ENCODE data around the gene VEZF1. TPM values are rescaled to one million over a fixed set of nuclear protein-coding genes. Genes with fewer than 3 reads are reported as not detected.
A peak's percentile ranks its signal among the peaks of the same experiment; 100 is the strongest.

Gene VEZF1
- total and polyA plus RNA-seq, 2 donors (not counting 1 experiment from before 2014, with no cell fraction given): 43.9 to 51.2 TPM

DNA sequence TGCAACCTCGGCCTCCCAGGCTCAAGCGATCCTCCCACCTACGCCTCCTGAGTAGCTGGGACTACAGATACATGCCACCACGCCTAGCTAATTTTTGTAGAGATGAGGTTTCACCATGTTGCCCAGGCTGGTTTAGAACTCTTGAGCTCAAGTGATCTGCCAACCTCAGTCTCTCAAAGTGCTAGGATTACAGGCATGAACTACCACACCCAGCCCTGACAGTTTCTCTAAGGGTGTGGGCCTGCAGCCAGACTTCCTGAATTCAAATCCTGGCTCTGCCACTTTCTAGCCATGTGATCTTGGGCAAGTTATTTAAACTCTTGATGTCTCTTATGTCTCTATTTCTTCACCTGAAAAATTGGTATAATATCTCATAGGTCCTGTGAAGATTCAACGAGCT, 38.4 kb downstream of the VEZF1 start:
- H3K4me3 ChIP-seq (replicated peaks in 1 of 4; ENCODE audit: control extremely low read depth in 1 of 4, insufficient read depth in 1 of 4, low read depth in 3 of 4, low read length in 4 of 4): no peak overlapping the region
- H3K27ac ChIP-seq (ENCODE audit: insufficient read depth, low read length): peak overlapping the region; percentile 90
- H3K36me3 ChIP-seq (ENCODE audit: control insufficient read depth, insufficient read depth, low read length): no peaks in the 10 kb centered on the region
- TF ChIP-seq, protein P1, sequence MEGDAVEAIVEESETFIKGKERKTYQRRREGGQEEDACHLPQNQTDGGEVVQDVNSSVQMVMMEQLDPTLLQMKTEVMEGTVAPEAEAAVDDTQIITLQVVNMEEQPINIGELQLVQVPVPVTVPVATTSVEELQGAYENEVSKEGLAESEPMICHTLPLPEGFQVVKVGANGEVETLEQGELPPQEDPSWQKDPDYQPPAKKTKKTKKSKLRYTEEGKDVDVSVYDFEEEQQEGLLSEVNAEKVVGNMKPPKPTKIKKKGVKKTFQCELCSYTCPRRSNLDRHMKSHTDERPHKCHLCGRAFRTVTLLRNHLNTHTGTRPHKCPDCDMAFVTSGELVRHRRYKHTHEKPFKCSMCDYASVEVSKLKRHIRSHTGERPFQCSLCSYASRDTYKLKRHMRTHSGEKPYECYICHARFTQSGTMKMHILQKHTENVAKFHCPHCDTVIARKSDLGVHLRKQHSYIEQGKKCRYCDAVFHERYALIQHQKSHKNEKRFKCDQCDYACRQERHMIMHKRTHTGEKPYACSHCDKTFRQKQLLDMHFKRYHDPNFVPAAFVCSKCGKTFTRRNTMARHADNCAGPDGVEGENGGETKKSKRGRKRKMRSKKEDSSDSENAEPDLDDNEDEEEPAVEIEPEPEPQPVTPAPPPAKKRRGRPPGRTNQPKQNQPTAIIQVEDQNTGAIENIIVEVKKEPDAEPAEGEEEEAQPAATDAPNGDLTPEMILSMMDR (conservative IDR thresholded peaks at IDR 0.05 in 1 of 2, IDR thresholded peaks at IDR 0.05 in 1 of 2; ENCODE audit: low read depth in 1 of 2, low read length in 2 of 2): no peak
- TF ChIP-seq EZH2 (IDR thresholded peaks at IDR 0.05; ENCODE audit: low read length, missing control alignments): no peak
- H3K27me3 ChIP-seq (ENCODE audit: control insufficient read depth, insufficient read depth, low read length): no peaks in the 10 kb centered on the region
- peaks cover 55% of the 10 kb centered on the region for H3K4me1 ChIP-seq (ENCODE audit: control insufficient read depth, extremely low read depth, insufficient read depth, low read length)
- no peaks in the 10 kb centered on the region for H4K20me1 ChIP-seq (ENCODE audit: control insufficient read depth, extremely low read depth, insufficient read depth, low read length)
- peaks cover 57% of the 10 kb centered on the region for H3K79me2 ChIP-seq (ENCODE audit: control insufficient read depth, insufficient read depth, low read length)
- DNase-seq (ENCODE audit: low read depth in 2 of 2): no peak
- no peak overlapping the region for H3K9ac ChIP-seq (ENCODE audit: insufficient read depth, low read length)
- no peaks in the 10 kb centered on the region for H3K9me3 ChIP-seq (ENCODE audit: control insufficient read depth, insufficient read depth, low read depth, low read length)
- no peak overlapping the region for H2AFZ ChIP-seq (ENCODE audit: low read length)
- no peak overlapping the region for H3K4me2 ChIP-seq (ENCODE audit: extremely low read depth, insufficient read depth, low read length)

DNA sequence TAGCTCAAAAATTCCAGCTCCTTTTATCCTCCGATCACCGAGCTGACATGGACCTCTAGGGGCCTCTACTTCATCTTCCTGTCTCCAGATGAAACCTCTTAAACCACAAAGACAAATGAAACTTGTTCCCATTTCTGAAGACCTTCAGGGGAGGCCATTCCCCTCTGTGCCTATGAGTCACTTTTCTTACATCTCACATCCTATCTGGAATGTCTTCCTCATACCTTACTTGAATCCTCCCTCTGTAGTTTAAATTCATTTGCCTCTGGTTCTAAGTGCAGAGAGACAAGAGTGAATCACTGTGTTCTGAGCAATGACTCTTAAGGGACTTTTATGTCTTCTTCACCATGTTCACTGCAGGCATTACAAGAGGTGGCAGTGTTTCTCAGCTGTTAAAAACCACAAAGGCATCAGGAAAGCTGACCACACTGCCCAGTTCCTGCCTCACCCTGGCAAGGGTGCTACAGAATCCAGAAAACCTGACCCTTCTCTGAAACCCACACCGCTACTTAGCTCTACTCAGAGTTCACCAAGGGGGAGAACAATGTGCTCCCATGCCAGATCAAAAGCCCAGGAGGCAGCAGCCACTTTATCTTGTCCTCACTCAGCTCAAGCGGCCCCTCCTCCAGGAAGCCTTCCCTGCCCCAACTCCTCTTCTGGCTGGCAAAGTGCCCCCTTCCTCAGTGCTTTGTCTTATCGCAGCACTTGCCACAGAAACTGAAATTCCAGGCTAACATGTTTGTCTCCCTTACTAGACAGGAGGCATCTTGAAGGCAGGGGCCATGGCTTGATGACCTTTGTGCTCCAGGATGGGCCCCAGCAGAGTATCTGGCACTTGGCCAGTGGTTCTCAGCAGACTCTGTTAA, 39.3 kb downstream of the VEZF1 start:
- TF ChIP-seq, protein P1 (conservative IDR thresholded peaks at IDR 0.05 in 1 of 2, IDR thresholded peaks at IDR 0.05 in 1 of 2; ENCODE audit: low read depth in 1 of 2, low read length in 2 of 2): no peak
- TF ChIP-seq EZH2 (IDR thresholded peaks at IDR 0.05; ENCODE audit: low read length, missing control alignments): no peak
- no peak overlapping the region for H3K9ac ChIP-seq (ENCODE audit: insufficient read depth, low read length)

DNA sequence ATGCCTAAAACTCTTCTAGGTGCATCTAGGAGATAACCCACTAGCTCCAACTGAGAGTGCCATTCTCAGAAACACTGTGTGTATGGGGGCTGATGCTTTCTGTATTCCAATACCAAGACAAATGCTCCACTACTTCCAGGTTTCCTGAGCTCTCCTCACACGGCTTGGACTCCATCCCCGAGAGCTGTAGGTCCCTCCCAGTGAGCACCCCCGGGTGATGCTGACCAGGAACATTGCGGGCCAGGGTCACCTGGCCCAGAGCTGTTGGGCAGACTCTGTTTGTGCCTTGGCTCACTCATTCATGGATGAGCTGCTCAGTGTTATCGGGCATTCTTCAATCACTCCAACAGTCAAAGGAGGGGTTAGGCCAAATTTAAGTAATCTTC, 39.9 kb downstream of the VEZF1 start:
- Histone ChIP-seq H3K79me2 (ENCODE audit: control insufficient read depth, insufficient read depth, low read length) (peaks cover 53% of the 10 kb centered on the region), H3K27me3 (ENCODE audit: control insufficient read depth, insufficient read depth, low read length) (no peaks in the 10 kb centered on the region), H3K4me1 (ENCODE audit: control insufficient read depth, extremely low read depth, insufficient read depth, low read length) (peaks cover 48% of the 10 kb centered on the region), H3K9ac (ENCODE audit: insufficient read depth, low read length) (no peak overlapping the region), H3K27ac (ENCODE audit: insufficient read depth, low read length) (peak overlapping the region; percentile 90), H2AFZ (ENCODE audit: low read length) (no peak overlapping the region), H3K36me3 (ENCODE audit: control insufficient read depth, insufficient read depth, low read length) (no peaks in the 10 kb centered on the region), H4K20me1 (ENCODE audit: control insufficient read depth, extremely low read depth, insufficient read depth, low read length) (no peaks in the 10 kb centered on the region), H3K4me3 (replicated peaks in 1 of 4; ENCODE audit: control extremely low read depth in 1 of 4, insufficient read depth in 1 of 4, low read depth in 3 of 4, low read length in 4 of 4) (no peak overlapping the region), H3K9me3 (ENCODE audit: control insufficient read depth, insufficient read depth, low read depth, low read length) (no peaks in the 10 kb centered on the region), H3K4me2 (ENCODE audit: extremely low read depth, insufficient read depth, low read length) (peak overlapping the region; percentile 56)
- no peak for DNase-seq (ENCODE audit: low read depth in 2 of 2)
- no peak for TF ChIP-seq EZH2 (IDR thresholded peaks at IDR 0.05; ENCODE audit: low read length, missing control alignments)
- TF ChIP-seq, protein P1 (conservative IDR thresholded peaks at IDR 0.05 in 1 of 2, IDR thresholded peaks at IDR 0.05 in 1 of 2; ENCODE audit: low read depth in 1 of 2, low read length in 2 of 2): no peak

More for the DNA sequence above, 39.3 kb downstream of the VEZF1 start:
- Histone ChIP-seq H3K36me3 (ENCODE audit: control insufficient read depth, insufficient read depth, low read length) (no peaks in the 10 kb centered on the region), H3K4me1 (ENCODE audit: control insufficient read depth, extremely low read depth, insufficient read depth, low read length) (peaks cover 52% of the 10 kb centered on the region), H3K27ac (ENCODE audit: insufficient read depth, low read length) (peak overlapping the region; percentile 90), H3K4me3 (replicated peaks in 1 of 4; ENCODE audit: control extremely low read depth in 1 of 4, insufficient read depth in 1 of 4, low read depth in 3 of 4, low read length in 4 of 4) (no peak overlapping the region), H3K79me2 (ENCODE audit: control insufficient read depth, insufficient read depth, low read length) (peaks cover 57% of the 10 kb centered on the region), H2AFZ (ENCODE audit: low read length) (no peak overlapping the region), H4K20me1 (ENCODE audit: control insufficient read depth, extremely low read depth, insufficient read depth, low read length) (no peaks in the 10 kb centered on the region), H3K9me3 (ENCODE audit: control insufficient read depth, insufficient read depth, low read depth, low read length) (no peaks in the 10 kb centered on the region), H3K27me3 (ENCODE audit: control insufficient read depth, insufficient read depth, low read length) (no peaks in the 10 kb centered on the region), H3K4me2 (ENCODE audit: extremely low read depth, insufficient read depth, low read length) (peak overlapping the region; percentile 56)
- peak; percentile 76 to 98 for DNase-seq (ENCODE audit: low read depth in 2 of 2)
